Adrenal gland (tissue), 12 donors: ENCODE results near the gene MAML2. TPM values are rescaled to one million over a fixed set of nuclear protein-coding genes. Genes with fewer than 3 reads are reported as not detected.

Source experiments
- DNase-seq, 7 donors: peaks; one replicate each; pipeline ENCODE4 v3.0.0-alpha.2; 2019 to 2020
- H3K27ac ChIP-seq, 5 donors: fragments of 200-600 bp; sonication (generic) in 4 of 5; 1 replicate in 3 of 5; 2 replicates in 2 of 5; pipeline versions ENCODE4 v1.5.1 to v1.8.0; 2016 to 2020; ENCODE audit warnings: mild to moderate bottlenecking in 1 of 5
- H3K27me3 ChIP-seq: fragments of 200-600 bp; 2 replicates; pipeline ENCODE4 v1.8.0; 2021
- H3K36me3 ChIP-seq, 2 donors: fragments of 200-600 bp; replicated peaks in 1 of 2; 1 replicate in 1 of 2; 2 replicates in 1 of 2; pipeline versions ENCODE4 v1.5.1 to v1.8.0; 2018 to 2022
- H3K4me1 ChIP-seq, 2 donors: fragments of 200-600 bp; replicated peaks in 1 of 2; 1 replicate in 1 of 2; 2 replicates in 1 of 2; pipeline versions ENCODE4 v1.5.1 to v1.8.0; 2018 to 2021
- H3K4me3 ChIP-seq, 4 donors: fragments of 200-600 bp; sonication (generic) in 3 of 4; one replicate each; pipeline ENCODE4 v1.5.1; 2016 to 2018
- H3K9me3 ChIP-seq, 3 donors: fragments of 200-600 bp; sonication (generic) in 1 of 3; replicated peaks in 1 of 3; 1 replicate in 2 of 3; 2 replicates in 1 of 3; pipeline versions ENCODE4 v1.5.1 to v1.8.0; 2016 to 2021
- CTCF ChIP-seq, 6 experiments: fragments of 450-650 bp in 4 of 6; fragments of 200-600 bp in 2 of 6; sonication (generic) in 1 of 6; IDR thresholded peaks; 1 replicate in 5 of 6; 2 replicates in 1 of 6; pipeline versions ENCODE4 v1.5.1 to v1.8.0; 2016 to 2021; ENCODE audit warnings: antibody characterized with exemption in 6 of 6, mild to moderate bottlenecking in 2 of 6, moderate library complexity in 1 of 6
- POLR2A ChIP-seq, 2 donors: fragments of 450-650 bp; IDR thresholded peaks; one replicate each; pipeline ENCODE4 v1.6.1; 2017; ENCODE audit warnings: antibody characterized with exemption in 2 of 2, mild to moderate bottlenecking in 2 of 2, moderate library complexity in 1 of 2
- WGBS, 4 donors: extraction: QIAGEN DNeasy Blood & Tissue Kit in 2 of 4; methylation state at CpG; one replicate each; pipeline versions ENCODE4 v1.1.5 to v1.1.7; 2013 to 2017; 5-methylcytosine and 5-hydroxymethylcytosine counted together
- intact Hi-C, 2 donors: fragments of 100-400 bp; cut with DNase I; formaldehyde crosslinking; loops; one replicate each; pipeline versions ENCODE4 v1.14.1 to v1.15.0; 2022 to 2023
- polyA plus RNA-seq, 3 donors: library from polyadenylated mRNA; stranded (reverse); fragments of 200-250 nt in 2 of 3; fragments of 350-450 nt in 1 of 3; fragmentation: Illumina TruSeq in 1 of 3; extraction: RNeasy Lipid Tissue Mini Kit (QIAGEN cat#74804) in 1 of 3; gene quantifications; one replicate each; pipeline ENCODE4 v1.2.3, GENCODE V29; 2013 to 2014
- total RNA-seq, 9 donors: library from RNA; depleted of rRNA in 4 of 9; stranded (reverse); fragments of >200 nt in 4 of 9; fragments of 120-200 nt in 1 of 9; fragmentation: NEBNext Ultra II Directional in 1 of 9; extraction: Animal tissue kit (Norgen Biotek cat#: 25700) in 1 of 9; gene quantifications; one replicate each; pipeline versions ENCODE4 v1.1.0 to v1.2.4, GENCODE V29; 2013 to 2023
- donor health status: healthy with polysubstance abuse.
- donor health status: Bipolar disorder and iron deficiency.
- donor health status: DM: yes; HTN: yes; CAD: no.
- donor health status: DM: no; HTN: no; CAD: no.
- donor health status: DM: no; HTN: no; CAD: no.
- donor health status: DM: yes; HTN: yes; CAD: no.

Gene MAML2
- total and polyA plus RNA-seq, 12 donors = 1.4 to 19.4 (median 7.6) TPM

DNA sequence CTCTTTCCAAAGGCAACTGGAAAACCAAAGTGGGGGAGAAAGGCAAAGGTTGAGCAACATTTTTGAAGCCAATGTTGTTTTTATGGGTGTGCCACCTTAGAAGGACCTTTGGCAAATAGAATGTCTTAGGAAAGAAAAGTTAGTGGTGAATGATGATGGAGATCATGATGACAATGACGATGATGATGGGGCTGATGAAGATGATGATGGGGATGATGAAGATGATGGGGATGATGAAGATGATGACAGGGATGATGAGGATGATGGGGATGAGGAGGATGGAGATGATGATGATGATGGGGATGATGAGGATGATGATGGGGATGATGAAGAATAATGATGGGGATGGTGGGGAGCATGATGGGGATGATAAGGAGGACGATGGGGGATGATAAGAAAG, 340.7 kb downstream of the MAML2 start:
- no peaks in the 10 kb centered on the region for H3K27me3 ChIP-seq
- no peak overlapping the region for H3K27ac ChIP-seq
- no peak for TF ChIP-seq CTCF (IDR thresholded peaks at IDR 0.05)
- TF ChIP-seq POLR2A (IDR thresholded peaks at IDR 0.05) = no peak
- H3K4me3 ChIP-seq = no peak overlapping the region
- no peak for DNase-seq
- H3K4me1 ChIP-seq = peaks cover 10 to 29% of the 10 kb centered on the region in 2 donors
- 81 to 92% (median 89%) methylated on average over 2 of the region's 2 CpGs for WGBS, 4 donors
- intact Hi-C loops = no loop called here
- H3K9me3 ChIP-seq = no peaks in the 10 kb centered on the region
- H3K36me3 ChIP-seq = no peaks in the 10 kb centered on the region

DNA sequence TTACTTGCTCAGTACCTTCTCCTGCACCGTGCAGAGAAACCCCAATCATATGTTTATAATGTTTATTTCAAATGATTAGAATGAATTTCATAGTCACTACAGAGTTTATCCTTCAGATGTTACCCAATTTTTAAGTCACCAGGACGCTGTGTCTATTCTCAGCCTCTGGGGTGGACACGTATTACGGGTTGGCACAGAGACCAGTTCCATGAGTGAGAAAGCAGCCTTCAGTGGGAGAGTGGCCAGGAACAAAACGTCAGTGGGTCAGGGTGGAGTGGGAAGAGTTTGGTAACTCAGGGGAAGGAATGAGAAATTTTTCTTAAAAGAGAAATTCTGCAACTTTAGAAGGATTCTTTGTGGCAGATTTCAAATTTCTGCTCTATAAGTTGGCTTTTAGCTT, 342.0 kb downstream of the MAML2 start:
- no peaks in the 10 kb centered on the region for H3K36me3 ChIP-seq
- peak; percentile 74 to 93 (median 87) for DNase-seq
- intact Hi-C loops = no loop called here
- no peak overlapping the region for H3K4me3 ChIP-seq
- TF ChIP-seq CTCF (IDR thresholded peaks at IDR 0.05) = peak in 3 of 6 experiments; percentile 18 to 31 (median 24)
- TF ChIP-seq POLR2A (IDR thresholded peaks at IDR 0.05) = no peak
- peaks cover 10 to 29% of the 10 kb centered on the region in 2 donors for H3K4me1 ChIP-seq
- no peaks in the 10 kb centered on the region for H3K27me3 ChIP-seq
- peak overlapping the region in 3 of 5 donors; percentile 17 to 72 (median 43) for H3K27ac ChIP-seq
- 44 to 52% (median 47%) methylated on average over 5 of the region's 5 CpGs for WGBS, 4 donors
- H3K9me3 ChIP-seq = no peaks in the 10 kb centered on the region

- H3K4me3 ChIP-seq = no peak overlapping the region
- H3K27ac ChIP-seq = peak overlapping the region in 3 of 5 donors; percentile 17 to 72 (median 43)
- peaks cover 10 to 29% of the 10 kb centered on the region in 2 donors for H3K4me1 ChIP-seq
- intact Hi-C loops = no loop called here
- no peaks in the 10 kb centered on the region for H3K36me3 ChIP-seq
- no peaks in the 10 kb centered on the region for H3K9me3 ChIP-seq
- no peak for DNase-seq
- WGBS, 4 donors = 52 to 63% (median 55%) methylated on average over 8 of the region's 8 CpGs
- H3K27me3 ChIP-seq = no peaks in the 10 kb centered on the region
- no peak for TF ChIP-seq POLR2A (IDR thresholded peaks at IDR 0.05)
- no peak for TF ChIP-seq CTCF (IDR thresholded peaks at IDR 0.05)
These were observed 343.1 kb downstream of the MAML2 start for GRCh38 chr11:95999711-96000406.

DNA sequence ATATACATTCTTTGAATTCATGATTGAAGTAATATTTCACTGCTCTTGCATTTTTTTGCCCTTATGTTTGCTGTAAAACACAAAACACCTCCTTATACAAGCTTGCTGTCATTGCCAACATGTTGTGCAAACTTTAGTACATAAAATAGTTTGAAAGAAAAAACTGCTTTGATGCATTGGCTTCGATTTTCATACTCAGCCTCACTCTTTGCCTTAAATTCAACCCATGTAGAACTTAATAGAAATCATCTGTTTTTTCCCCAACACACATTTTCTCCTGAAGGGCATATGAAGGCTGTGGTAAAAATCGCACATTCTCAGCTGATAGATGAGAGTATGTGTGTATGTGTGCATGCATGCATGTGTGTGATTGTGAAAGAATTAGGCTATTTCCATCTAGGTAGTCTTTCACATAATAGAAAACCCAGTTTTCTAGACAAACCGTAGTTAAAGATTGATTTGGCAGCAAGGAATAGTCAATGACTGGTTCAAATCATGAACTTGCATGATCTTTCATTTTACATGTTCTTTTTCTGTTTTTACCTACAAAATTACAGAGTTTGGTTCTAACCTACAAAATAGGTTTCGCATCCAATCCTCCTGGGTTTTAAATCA, 346.3 kb downstream of the MAML2 start:
- H3K4me1 ChIP-seq = peaks cover 10 to 26% of the 10 kb centered on the region in 2 donors
- no peak for TF ChIP-seq POLR2A (IDR thresholded peaks at IDR 0.05)
- no peaks in the 10 kb centered on the region for H3K36me3 ChIP-seq
- no peak overlapping the region for H3K27ac ChIP-seq
- H3K4me3 ChIP-seq = no peak overlapping the region
- WGBS, 4 donors = 89 to 94% (median 92%) methylated on average over 4 of the region's 4 CpGs
- intact Hi-C loops = no loop called here
- no peaks in the 10 kb centered on the region for H3K27me3 ChIP-seq
- H3K9me3 ChIP-seq = no peaks in the 10 kb centered on the region
- DNase-seq = no peak
